KBM-7 (cell line): Measurements from ENCODE around the gene EPHX1.
"Not testable (repeated sequence)": the region's sequence is repeated elsewhere in the genome, so short reads cannot be mapped to it uniquely, and the experiment has no call there.

Experiments used
- DNase-seq: peaks from one replicate; pipeline ENCODE4 v3.0.0-alpha.2; 2015
- in situ Hi-C: fragments of 300-500 bp; cut with MboI; formaldehyde crosslinking; loops from 2 replicates; pipeline ENCODE4 v1.14.3; 2020; ENCODE audit warnings: low sequenced_read_pairs, low pct_unique_long_range_greater_than_20kb, mixed read lengths

EPHX1 gene

GRCh38 chr1:225875044-225875815 is 65.3 kb downstream of the EPHX1 start:
- in situ Hi-C loops = no loop called here
- no peak for DNase-seq

GRCh38 chr1:225876900-225877510 is 67.1 kb downstream of the EPHX1 start:
- in situ Hi-C loops = no loop called here
- no peak for DNase-seq

GRCh38 chr1:225877580-225877979 is 67.7 kb downstream of the EPHX1 start:
- DNase-seq = peak; percentile 45
- in situ Hi-C loops = no loop called here

- no peak for DNase-seq
- in situ Hi-C loops = no loop called here
These were observed 68.4 kb downstream of the EPHX1 start for GRCh38 chr1:225878282-225878681.

- no peak for DNase-seq
- in situ Hi-C loops = no loop called here
These were observed 69.7 kb downstream of the EPHX1 start for GRCh38 chr1:225879521-225880221.

GRCh38 chr1:225880222-225880588 is 70.3 kb downstream of the EPHX1 start:
- no peak for DNase-seq
- in situ Hi-C loops = no loop called here

GRCh38 chr1:225880636-225881035 is 70.7 kb downstream of the EPHX1 start:
- no peak for DNase-seq
- in situ Hi-C loops = no loop called here

GRCh38 chr1:225881081-225881958 is 71.4 kb downstream of the EPHX1 start:
- peak; percentile 47 for DNase-seq
- in situ Hi-C loops = no loop called here

- peak; percentile 86 for DNase-seq
- in situ Hi-C loops = no loop called here
These were observed 72.2 kb downstream of the EPHX1 start, which contains the start of gene TMEM63A for GRCh38 chr1:225881959-225882693. Gene TMEM63A (minus strand): TSS chr1:225882380. CDS start chr1:225877580, 4,800 bp downstream.

- peak; percentile 43 for DNase-seq
- in situ Hi-C loops = no loop called here
These were observed 73.0 kb downstream of the EPHX1 start for GRCh38 chr1:225882694-225883615.

- in situ Hi-C loops = no loop called here
- no peak for DNase-seq
These were observed 73.8 kb downstream of the EPHX1 start for GRCh38 chr1:225883616-225884265.

- no peak for DNase-seq
- in situ Hi-C loops = no loop called here
These were observed 75.4 kb downstream of the EPHX1 start for GRCh38 chr1:225885336-225885735.

- no peak for DNase-seq
- in situ Hi-C loops = no loop called here
These were observed 76.5 kb downstream of the EPHX1 start for GRCh38 chr1:225886159-225887029.

GRCh38 chr1:225887030-225887314 is 77.0 kb downstream of the EPHX1 start:
- in situ Hi-C loops = no loop called here
- no peak for DNase-seq

GRCh38 chr1:225887554-225888288 is 77.8 kb downstream of the EPHX1 start:
- in situ Hi-C loops, DNase-seq: not testable (repeated sequence)
